Activated naive CD4-positive, alpha-beta T cell treated with anti-CD3 and anti-CD28 coated beads, Interleukin-2, amount 50 U/mL, for 72 hours (primary cell): ENCODE data around the gene SCAI. TPM values are rescaled to one million over a fixed set of nuclear protein-coding genes. Genes with fewer than 3 reads are reported as not detected.

Experiments used
- ATAC-seq, 2 donors: fragments of 150-1000 bp; cut with Tn5 transposase; 2 replicates each; pipeline ENCODE4 v1.10.0; 2021; ENCODE audit warnings: mild to moderate bottlenecking in 2 of 2, moderate library complexity in 2 of 2
- DNase-seq, 2 donors: peaks; one replicate each; pipeline ENCODE4 v3.0.0; 2021 to 2022; ENCODE audit warnings: low spot score in 2 of 2
- H3K27ac Mint-ChIP-seq, 2 donors: one replicate each; pipeline ENCODE4 v1.8.0; 2022; ENCODE audit warnings: mild to moderate bottlenecking in 2 of 2, mixed read lengths in 2 of 2
- H3K36me3 Mint-ChIP-seq, 2 donors: one replicate each; pipeline ENCODE4 v1.8.0; 2022; ENCODE audit warnings: mixed read lengths in 2 of 2
- H3K9me3 Mint-ChIP-seq, 2 donors: one replicate each; pipeline ENCODE4 v1.8.0; 2022; ENCODE audit warnings: mixed read lengths in 2 of 2
- total RNA-seq, 2 donors: library from RNA; stranded (reverse); gene quantifications; one replicate each; pipeline ENCODE4 v1.2.3, GENCODE V29; 2022

SCAI gene
- total RNA-seq, 2 donors from 2014 or later = 17.9 to 18.0 TPM

DNA sequence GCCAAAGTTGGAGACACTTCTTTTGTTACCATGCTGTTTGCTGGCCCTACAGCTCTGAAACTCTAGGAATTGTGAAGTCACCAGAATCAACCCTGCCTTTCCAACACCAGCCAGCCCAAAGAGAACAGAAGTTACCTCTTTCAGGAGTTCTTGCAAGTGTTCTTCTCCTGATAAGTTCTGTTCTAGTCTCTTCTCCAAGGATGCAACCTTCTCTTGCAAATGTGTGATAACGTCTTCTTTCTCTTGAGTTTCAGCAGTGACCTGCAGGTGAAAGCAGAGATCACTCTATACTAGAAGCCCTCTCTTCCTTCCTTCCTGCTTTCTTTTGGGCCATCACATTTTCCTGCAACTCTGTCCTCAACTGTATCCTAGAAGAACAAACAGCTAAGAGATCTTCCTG, 231.6 kb downstream of the SCAI start:
- Mint-ChIP-seq H3K9me3 (no peaks in the 10 kb centered on the region), H3K36me3 (peaks cover 18 to 19% of the 10 kb centered on the region in 2 donors), H3K27ac (no peak overlapping the region)
- ATAC-seq = no peak
- no peak for DNase-seq

DNA sequence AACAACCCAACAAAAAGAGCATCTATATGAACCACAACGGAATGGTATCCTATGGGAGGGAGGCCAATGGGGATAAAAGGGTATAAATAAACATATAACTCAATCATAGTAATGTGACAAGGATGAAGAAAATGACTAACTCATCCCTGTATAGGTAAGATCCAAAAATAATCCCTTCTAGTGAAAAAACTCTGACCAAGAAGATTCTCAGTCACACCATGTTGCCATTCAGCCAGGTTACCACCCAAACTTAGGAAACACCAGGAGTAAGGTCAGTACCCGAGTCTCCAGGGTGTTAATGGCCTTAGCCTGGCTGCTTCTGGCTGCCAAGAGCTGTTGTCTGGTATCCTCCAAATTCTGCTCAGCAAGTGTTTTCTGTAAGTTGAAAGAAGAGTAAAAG, 235.2 kb downstream of the SCAI start:
- no peak for ATAC-seq
- H3K27ac Mint-ChIP-seq = no peak overlapping the region
- H3K36me3 Mint-ChIP-seq = peaks cover 12 to 14% of the 10 kb centered on the region in 2 donors
- no peak for DNase-seq
- no peaks in the 10 kb centered on the region for H3K9me3 Mint-ChIP-seq

DNA sequence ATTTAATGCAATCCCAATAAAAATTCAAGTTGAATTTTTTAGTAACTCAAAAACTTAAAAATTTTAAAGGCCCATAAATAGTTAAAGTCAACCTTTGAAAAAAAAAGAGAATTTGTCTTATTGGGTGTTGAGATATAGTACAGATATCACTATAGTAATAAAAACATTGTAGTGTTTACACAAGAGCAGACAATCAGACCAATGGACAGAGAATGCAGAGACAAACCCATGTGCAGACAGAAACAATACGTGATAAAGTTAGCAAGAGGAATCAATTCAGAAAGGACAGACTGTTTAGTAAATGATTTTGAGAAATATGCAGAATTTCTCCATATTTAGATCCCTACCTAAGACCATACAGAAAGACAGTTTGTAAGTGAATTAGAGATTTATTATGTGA, 236.4 kb downstream of the SCAI start:
- no peaks in the 10 kb centered on the region for H3K9me3 Mint-ChIP-seq
- no peak for DNase-seq
- no peak overlapping the region for H3K27ac Mint-ChIP-seq
- H3K36me3 Mint-ChIP-seq = peaks cover 10 to 14% of the 10 kb centered on the region in 2 donors
- ATAC-seq = no peak

DNA sequence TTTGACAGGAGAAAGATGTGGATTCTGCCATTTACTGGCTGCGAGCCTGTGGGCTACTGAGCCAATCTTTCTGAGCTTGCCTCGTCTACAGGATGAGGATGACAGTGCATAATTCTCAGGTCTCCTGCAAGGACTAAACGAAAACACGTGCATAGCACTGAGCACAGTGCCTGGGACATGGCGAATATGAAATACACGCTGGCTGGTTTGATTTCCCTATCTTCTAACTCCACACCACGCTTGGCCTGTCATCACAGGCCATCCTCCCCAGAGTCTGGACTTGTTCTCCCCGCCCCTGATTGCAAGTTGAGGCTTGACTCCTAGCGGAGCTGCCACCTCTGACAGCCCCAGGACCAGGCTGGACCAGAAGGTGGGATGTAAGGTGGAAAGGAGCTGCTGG, 243.5 kb downstream of the SCAI start:
- ATAC-seq (no peak), DNase-seq (no peak)
- Mint-ChIP-seq H3K27ac (no peak overlapping the region), H3K9me3 (no peaks in the 10 kb centered on the region), H3K36me3 (peaks cover 13 to 21% of the 10 kb centered on the region in 2 donors)

DNA sequence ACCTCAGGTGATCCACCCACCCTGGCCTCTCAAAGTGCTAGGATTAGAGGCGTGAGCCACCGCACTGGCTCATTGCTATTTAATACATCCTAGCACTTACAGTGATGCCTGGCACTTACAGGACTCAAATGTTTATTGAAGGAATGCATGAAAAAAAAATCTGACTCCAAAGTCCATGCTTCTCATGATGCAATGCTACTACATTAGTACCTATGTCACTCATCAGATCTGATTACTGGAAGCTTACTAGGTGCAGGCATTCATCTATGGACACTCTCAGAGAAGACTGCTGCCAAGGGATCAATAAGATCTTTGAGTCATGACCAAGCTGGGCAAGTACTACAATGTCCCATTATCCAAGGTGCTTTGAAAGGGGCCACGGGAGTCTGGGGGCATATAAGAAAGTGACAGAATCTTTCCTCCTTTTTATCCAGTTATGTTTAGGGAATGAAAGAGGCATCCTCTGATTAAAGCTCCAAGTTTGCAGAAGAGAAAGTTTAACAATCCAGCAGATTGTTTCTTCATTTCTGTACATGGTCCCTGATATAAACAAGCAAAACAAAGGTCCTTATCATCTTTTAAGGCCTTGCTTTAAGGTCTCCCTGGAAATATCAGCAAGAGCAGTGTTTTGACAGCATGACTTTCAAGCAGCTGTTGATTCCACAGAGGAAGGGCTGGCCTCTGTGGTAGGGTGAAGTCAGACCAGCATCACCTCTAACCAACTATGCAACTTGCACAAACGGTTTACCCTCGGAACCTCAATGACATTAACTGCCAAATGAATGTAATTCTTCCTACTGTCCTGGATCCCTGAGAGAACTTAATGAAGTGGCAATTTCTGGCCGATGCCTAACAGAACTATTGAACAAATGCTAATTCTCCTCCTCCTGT, 245.5 kb downstream of the SCAI start:
- DNase-seq (no peak), ATAC-seq (no peak)
- H3K36me3 Mint-ChIP-seq = peaks cover 21 to 30% of the 10 kb centered on the region in 2 donors
- H3K27ac Mint-ChIP-seq = no peak overlapping the region
- H3K9me3 Mint-ChIP-seq = no peaks in the 10 kb centered on the region

DNA sequence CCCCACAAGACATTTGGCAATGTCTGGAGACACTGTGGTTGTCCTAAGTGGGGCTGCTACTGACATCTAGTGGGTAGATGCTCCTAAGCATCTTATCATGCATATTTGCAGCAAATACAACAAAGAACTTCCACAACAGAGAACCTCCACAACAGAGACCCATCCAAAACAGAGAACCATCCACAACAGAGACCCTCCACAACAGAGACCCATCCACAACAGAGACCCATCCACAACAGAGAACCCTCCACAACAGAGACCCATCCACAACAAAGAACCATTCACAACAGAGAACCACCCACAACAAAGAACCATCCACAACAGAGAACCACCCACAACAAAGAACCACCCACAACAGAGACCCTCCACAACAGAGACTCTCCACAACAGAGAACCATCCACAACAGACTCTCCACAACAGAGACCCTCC, 248.6 kb downstream of the SCAI start:
- peak in 1 of 2 donors; percentile 48 for ATAC-seq
- no peaks in the 10 kb centered on the region for H3K9me3 Mint-ChIP-seq
- DNase-seq = no peak
- peak overlapping the region; percentile 47 to 83 for H3K27ac Mint-ChIP-seq
- peaks cover 27 to 36% of the 10 kb centered on the region in 2 donors for H3K36me3 Mint-ChIP-seq

DNA sequence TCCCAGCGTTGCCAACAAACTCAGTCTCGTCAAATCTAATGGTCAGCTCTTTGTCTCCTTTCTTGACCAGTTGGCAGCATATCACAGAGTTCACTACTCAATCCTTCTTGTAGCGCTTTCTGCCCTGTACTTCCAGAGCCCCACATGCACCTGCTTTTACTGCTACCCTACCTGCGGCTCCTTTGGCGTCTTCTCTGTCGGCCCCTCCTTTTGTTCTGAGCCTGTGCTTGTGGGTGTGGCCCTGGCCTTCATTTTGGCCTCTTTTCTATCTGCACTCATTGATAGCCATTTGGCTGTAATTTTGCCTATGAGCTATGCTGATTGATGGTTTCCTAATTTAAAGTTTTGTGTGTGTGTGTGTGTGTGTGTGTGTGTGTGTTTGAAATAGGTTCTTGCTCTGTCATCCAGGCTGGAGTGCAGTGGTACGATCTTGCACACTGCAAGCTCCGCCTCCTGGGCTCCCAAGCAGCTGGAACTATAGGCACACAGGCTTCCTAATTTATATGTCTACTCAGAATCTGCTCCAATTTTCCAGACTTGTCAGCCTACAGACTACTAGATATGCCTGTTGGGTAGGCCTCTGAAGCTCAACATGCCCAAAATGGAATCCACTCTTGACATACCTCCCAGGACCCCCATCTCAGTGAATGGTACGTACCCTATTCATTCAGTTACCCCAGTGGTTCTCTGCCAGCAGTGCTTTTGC, 249.1 kb downstream of the SCAI start:
- ATAC-seq (no peak), DNase-seq (no peak)
- Mint-ChIP-seq H3K27ac (peak overlapping the region in 1 of 2 donors; percentile 83), H3K36me3 (peaks cover 26 to 37% of the 10 kb centered on the region in 2 donors), H3K9me3 (no peaks in the 10 kb centered on the region)

Other genes starting within 250 kb of the SCAI start
- 10 to 100 TPM; 22.5 to 22.7 TPM for gene GOLGA1, start 202.4 kb downstream of the SCAI start, total RNA-seq
- gene PPP6C, start 46.3 kb upstream of the SCAI start, total RNA-seq = 10 to 100 TPM; 36.6 to 41.7 TPM
- 10 to 100 TPM; 22.9 to 31.9 TPM for gene RABEPK, start 57.0 kb upstream of the SCAI start, total RNA-seq
- gene HSPA5, start 97.8 kb upstream of the SCAI start, total RNA-seq = 100 to 1,000 TPM; 120 to 133 TPM
- gene GAPVD1, start 118.3 kb upstream of the SCAI start, total RNA-seq = 10 to 100 TPM; 44.1 to 67.7 TPM